Stimulated activated CD8-positive, alpha-beta memory T cell treated with anti-CD3 and anti-CD28 coated beads, Interleukin-4, amount 100 ng/mL, for 48 hours (primary cell): ENCODE measurements around the gene ADAMTS7.
"Not testable (repeated sequence)": the region's sequence is repeated elsewhere in the genome, so short reads cannot be mapped to it uniquely, and the experiment has no call there.

Experiments used
- DNase-seq: peaks from one replicate; pipeline ENCODE4 v3.0.0-alpha.2; 2020

The ADAMTS7 gene

GRCh38 chr15:78811124-78811824 is at the start of gene ADAMTS7:
Gene ADAMTS7 (minus strand): TSS chr15:78811464. CDS start chr15:78811220, 244 bp downstream.
- peak; percentile 77 for DNase-seq

- peak; percentile 88 for DNase-seq
Measured at GRCh38 chr15:78859971-78860719, 48.9 kb upstream of the ADAMTS7 start.

DNA sequence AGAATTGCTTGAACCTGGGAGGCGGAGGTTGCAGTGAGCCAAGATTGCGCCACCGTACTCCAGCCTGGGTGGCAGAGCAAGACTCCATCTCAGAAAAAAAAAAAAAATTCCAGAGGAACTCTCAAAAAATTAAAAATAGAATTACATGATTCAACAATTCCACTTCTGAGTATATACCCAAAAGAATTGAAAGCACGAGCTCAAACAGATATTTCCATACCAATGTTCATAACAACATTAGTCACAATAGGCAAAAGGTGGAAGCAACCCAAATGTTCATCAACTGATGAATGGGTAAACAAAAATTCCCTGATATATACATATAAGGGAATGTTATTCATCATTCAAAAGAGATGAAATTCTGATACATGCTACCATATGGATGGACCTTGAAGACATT is 44.5 kb upstream of the ADAMTS7 start:
- no peak for DNase-seq

GRCh38 chr15:78854833-78855372 is 43.6 kb upstream of the ADAMTS7 start:
- no peak for DNase-seq

DNA sequence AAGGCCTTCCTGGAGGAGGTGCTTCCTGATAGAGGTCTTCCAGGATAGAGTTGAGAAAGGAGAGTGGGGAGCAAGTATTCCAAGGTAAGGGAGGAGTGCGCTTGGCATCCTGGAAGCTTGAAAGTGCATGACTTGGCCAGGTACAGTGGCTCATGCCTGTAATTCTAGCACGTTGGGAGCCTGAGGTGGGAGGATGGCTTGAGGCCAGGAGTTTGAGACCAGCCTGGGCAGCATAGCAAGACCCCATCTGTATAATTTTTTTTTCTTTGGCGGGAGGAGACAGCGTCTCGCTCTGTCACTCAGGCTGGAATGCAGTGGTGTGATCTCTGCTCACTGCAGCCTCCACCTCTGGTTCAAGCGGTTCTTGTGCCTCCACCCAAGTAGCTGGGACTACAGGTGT is 42.2 kb upstream of the ADAMTS7 start:
- no peak for DNase-seq

GRCh38 chr15:78850941-78851755 is 39.9 kb upstream of the ADAMTS7 start:
- DNase-seq, result no peak

- DNase-seq, result no peak
Measured at GRCh38 chr15:78850352-78850751, 39.1 kb upstream of the ADAMTS7 start.

DNA sequence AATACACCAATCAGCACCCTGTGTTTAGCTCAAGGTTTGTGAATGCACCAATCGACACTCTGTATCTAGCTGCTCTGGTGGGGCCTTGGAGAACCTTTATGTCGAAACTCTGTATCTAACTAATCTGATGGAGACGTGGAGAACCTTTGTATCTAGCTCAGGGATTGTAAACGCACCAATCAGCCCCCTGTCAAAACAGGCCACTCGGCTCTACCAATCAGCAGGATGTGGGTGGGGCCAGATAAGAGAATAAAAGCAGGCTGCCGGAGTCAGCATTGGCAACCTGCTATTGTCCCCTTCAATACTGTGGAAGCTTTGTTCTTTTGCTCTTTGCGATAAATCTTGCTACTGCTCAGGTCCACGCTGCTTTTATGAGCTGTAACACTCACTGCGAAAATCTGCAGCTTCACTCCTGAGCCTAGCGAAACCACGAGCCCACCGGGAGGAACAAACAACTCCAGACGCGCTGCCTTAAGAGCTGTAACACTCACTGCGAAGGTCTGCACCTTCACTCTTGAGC is 36.2 kb upstream of the ADAMTS7 start:
- DNase-seq, result not testable (repeated sequence)

DNA sequence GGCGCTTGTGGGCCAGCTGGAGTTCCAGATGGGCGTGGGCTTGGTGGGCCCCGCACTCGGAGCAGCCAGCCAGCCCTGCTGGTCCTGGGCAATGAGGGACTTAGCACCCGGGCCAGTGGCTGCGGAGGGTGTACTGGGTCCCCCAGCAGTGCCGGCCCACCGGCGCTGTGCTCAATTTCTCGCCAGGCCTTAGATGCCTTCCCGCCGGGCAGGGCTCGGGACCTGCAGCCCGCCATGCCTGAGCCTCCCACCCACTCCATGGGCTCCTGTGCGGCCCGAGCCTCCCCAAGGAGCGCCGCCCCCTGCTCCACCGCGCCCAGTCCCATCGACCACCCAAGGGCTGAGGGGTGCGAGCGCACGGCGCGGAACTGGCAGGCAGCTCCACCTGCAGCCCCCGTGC is 35.6 kb upstream of the ADAMTS7 start:
- DNase-seq, result not testable (repeated sequence)

DNA sequence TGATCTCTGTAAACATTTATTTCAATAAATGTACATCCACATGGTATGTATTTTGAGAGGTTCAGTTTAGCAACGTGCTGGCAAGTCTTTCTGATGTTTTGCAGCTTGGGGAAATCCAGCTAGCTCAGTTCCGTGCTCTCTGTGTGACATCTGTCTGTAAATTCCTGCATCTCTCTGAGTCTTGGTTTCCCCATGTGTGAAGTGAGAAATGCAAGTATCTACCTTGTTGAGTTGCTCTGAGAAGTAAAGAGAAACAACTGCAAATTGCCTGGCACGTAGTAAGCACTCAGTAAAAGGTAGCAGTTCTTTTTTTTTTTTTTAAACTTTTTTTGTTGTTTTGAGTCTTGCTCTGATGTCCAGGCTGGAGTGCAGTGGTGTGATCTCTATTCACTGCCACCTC is 31.3 kb upstream of the ADAMTS7 start:
- no peak for DNase-seq

GRCh38 chr15:78841891-78842290 is 30.6 kb upstream of the ADAMTS7 start:
- no peak for DNase-seq

DNA sequence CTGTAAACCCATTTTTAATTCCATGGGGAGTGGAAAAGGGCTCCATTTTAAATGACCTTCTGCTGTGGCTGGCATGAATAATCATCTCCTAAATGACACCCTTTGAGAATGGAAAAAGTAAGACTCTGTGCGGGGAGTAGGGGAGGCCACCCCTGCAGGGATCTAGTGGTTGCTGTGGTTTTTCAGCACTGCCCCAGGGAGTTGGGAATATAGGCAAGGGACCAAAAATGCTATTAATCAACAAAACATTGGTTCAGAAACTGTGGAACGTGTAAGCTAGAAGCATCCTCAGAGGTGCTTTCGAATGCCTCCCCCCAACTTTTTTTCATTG is 30.1 kb upstream of the ADAMTS7 start:
- DNase-seq, result no peak

DNA sequence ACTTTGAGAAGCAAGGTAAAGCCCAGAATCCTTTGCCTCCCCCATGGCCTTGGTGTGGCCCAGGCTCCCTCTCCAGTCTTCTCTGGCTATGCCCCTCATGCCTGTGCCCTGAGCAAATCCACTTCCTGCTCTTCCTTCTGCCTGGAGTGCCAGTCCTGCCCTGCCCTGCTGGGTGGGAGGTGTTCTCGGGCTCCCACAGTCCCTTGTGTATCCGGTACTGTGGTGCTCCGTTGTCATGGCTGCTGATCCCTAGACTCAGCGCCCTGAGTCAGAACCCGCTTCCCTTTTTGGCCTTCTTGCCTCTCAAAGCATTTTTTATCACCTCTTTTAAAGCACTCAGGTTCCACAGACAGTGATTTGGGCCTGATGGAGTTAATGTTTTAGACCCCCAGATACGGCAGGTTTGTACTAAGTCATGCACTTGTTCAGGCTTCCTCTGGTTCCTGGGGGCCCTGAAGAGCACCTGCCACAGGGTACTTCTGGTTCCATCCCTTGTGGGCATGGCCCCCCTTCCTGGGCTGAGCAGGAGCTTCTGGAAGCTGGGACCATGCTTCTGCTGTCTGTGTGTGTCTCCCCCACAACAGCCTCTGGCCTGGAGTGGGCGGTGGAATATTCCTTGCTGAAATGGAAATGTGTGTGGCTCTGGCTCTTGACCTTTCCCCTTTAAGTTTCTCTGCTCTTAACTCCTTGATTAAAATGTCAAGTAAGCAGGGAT is 29.6 kb upstream of the ADAMTS7 start:
- DNase-seq, result no peak

- not testable (repeated sequence) for DNase-seq
Measured at GRCh38 chr15:78839151-78839550, 27.9 kb upstream of the ADAMTS7 start.

- DNase-seq, result no peak
Measured at GRCh38 chr15:78838489-78838888, 27.2 kb upstream of the ADAMTS7 start.

DNA sequence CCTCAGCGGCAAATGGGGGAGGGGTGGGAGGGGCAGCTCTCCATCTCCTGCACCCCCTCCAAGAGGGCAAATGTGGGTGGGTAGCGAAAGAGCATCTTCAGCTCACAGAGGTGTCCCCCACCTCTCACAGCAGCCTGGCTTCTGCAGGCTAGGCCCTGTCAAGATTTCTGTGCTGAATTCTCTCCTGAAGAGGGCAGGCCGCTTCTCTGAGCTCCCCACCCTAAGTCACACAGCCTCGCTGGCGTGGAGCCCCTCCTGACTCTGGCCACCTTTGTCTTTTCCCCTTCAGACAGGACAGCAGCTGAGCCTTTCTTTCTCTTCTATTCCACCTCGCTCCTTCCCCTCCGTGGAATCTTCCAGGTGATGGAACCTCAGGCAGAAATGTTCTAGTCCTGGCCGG is 26.3 kb upstream of the ADAMTS7 start:
- no peak for DNase-seq

DNA sequence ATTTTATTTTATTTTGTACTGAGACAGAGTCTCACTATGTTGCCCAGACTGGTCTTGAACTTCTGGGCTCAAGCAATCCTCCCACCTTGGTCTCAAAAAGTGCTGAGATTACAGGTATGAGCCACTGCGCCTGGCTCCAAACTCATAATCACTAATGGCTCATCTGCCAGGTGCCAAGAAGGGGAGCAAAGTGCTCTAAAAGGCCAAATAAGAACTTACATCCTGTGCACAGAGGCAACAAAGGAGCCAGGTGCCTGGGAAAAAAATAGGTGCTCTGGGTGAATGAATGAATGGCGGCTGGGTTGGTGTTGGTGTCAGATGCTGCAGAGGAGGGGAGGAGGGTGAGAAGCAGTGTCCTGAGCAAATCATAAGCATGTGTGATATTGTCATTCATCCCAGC is 25.9 kb upstream of the ADAMTS7 start:
- DNase-seq, result no peak

GRCh38 chr15:78836333-78836732 is 25.1 kb upstream of the ADAMTS7 start:
- DNase-seq, result no peak

DNA sequence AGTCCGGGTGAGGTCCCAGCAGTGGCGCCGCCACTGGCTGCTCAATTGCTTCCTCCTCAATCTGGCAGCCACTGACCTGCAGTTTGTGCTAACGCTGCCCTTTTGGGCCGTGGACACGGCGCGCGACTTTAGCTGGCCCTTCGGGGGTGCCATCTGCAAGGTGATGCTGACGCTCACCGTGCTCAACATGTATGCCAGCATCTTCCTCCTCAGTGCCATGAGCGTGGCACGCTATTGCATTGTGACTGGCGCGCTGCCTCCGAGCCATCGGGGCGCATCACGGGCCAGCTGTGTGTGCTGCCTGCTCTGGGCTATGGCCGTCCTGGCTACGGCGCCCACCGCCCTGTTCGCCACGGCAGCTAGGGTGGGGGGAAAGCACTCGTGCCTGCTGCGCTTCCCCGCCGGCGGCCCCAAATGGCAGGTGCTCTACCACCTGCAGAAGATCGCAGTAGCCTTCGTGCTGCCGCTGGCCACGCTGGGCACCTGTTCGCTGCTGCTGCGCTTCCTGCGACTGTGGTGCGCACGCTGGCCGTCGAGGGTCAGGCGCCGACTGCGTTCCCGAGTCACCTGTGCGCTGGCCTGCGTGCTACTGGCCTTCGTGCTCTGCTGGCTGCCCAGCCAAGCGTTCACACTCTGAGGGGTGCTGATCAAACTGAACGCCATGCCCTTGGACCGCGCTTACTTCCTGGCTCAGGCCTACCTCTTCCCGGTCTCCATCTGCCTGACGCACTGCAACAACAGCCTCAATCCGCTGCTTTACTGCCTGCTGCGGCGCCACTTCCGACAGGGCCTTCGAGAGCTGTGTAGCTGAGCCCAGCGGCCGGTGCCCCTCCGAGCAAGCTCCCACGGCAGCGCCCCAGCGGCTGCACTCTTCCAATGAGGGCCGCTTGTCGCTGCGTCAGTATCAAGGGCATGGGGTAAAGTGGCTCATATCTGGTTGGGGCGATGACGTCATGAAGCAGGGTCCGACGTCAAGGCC is 20.3 kb upstream of the ADAMTS7 start:
- no peak for DNase-seq

DNA sequence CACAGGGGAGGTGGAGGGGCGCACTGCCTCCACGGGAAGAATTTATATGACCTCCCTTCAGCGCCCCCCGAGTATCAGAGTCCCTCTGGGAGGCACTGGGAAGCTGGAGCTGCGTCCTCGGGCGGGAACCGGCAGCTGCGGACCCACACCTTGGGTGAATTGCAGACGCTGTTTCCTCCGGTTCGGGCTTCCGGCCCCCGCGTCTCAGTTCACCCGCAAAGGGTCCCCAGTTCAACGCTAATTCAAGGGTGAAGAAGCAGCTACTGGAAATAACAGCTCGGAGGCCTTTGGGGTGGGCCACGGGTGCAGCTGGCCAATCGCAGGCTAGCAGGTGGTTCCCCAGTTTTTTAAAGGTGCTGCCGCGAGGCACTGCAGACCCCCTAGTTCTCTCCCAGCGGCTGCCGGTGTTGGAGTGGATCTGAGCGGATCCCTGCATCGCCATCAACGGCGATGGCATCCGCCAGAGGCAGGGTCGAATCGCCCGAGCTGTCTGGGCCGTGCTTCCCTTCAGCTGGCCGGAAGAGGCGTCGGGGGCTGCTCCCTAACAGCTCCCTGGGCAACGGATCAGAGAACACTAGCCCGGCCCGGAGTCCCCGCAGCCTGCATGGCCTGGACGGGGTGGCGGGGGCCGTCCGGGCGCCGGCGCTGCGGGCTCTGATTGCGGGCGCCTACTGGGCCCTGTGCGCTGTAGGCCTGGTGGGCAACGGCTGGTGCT is 19.4 kb upstream of the ADAMTS7 start:
- no peak for DNase-seq

DNA sequence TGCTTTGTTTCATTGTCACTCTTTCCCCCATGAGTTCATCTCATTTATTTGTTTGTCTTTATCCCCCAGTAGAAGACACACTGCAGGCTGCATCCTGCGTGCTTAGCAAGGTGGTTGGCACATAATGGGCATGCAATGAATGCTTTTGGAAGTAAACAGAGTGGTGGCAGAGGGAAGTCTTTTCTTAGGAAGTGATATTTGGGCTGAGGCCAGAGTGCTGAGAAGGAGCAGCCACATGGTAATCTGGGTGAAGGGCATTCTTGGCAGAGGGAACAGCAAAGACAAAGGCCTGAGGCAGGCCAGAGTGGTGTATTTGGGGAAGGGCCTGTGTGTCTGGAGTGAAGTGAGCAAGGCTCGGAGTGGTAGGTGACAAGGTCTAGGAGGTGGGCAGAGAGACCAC is 17.7 kb upstream of the ADAMTS7 start:
- no peak for DNase-seq
